ENCODE results near the gene GRAMD1B.

DNA sequence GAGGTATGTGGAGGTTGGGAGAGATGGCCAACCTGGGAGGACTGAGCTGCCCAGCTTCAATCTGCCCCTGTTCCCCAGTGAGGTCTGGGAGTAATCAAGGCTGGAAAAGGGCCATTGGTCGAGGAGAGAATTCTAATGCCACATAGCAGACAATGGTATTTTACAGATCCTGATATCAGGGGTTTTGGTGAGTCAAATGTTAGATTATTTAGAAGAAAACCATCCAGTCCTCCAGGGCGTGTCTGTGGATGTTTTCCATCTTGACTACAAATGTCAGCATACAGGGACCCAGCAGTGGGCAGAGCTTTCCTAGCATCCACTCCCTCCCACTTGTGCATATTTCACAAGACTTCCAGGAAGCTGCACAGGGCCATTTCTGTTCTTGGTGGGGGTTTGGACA, 116.4 kb downstream of the GRAMD1B start:
- TF ChIP-seq, protein P1, sequence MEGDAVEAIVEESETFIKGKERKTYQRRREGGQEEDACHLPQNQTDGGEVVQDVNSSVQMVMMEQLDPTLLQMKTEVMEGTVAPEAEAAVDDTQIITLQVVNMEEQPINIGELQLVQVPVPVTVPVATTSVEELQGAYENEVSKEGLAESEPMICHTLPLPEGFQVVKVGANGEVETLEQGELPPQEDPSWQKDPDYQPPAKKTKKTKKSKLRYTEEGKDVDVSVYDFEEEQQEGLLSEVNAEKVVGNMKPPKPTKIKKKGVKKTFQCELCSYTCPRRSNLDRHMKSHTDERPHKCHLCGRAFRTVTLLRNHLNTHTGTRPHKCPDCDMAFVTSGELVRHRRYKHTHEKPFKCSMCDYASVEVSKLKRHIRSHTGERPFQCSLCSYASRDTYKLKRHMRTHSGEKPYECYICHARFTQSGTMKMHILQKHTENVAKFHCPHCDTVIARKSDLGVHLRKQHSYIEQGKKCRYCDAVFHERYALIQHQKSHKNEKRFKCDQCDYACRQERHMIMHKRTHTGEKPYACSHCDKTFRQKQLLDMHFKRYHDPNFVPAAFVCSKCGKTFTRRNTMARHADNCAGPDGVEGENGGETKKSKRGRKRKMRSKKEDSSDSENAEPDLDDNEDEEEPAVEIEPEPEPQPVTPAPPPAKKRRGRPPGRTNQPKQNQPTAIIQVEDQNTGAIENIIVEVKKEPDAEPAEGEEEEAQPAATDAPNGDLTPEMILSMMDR (IDR thresholded peaks at IDR 0.05), result no peak
- TF ChIP-seq POLR2A (IDR thresholded peaks at IDR 0.05), result no peak
